Sigmoid colon (tissue), 4 donors: ENCODE results near the gene VIPR2.

ENCODE experiments used
- CTCF ChIP-seq, 4 experiments: fragments of 450-650 bp in 3 of 4; fragments of 200-600 bp in 1 of 4; IDR thresholded peaks; one replicate each; pipeline ENCODE4 v1.5.1; 2016 to 2019; ENCODE audit warnings: antibody characterized with exemption in 4 of 4, mild to moderate bottlenecking in 3 of 4, moderate library complexity in 2 of 4
- EP300 ChIP-seq, 4 donors: sonication (generic); formaldehyde crosslinking; IDR thresholded peaks; one replicate each; pipeline ENCODE4 v1.6.1; 2017; ENCODE audit warnings: antibody characterized with exemption in 4 of 4
- POLR2A ChIP-seq, 2 donors: fragments of 450-650 bp; IDR thresholded peaks; one replicate each; pipeline ENCODE4 v1.6.1; 2016; ENCODE audit warnings: antibody characterized with exemption in 2 of 2, mild to moderate bottlenecking in 2 of 2, moderate library complexity in 2 of 2
- POLR2AphosphoS5 ChIP-seq, 4 donors: sonication (generic); formaldehyde crosslinking; IDR thresholded peaks; one replicate each; pipeline ENCODE4 v1.6.1; 2017; ENCODE audit warnings: antibody characterized with exemption in 4 of 4

GRCh38 chr7:159105832-159106811 is 38.5 kb downstream of the VIPR2 start:
- TF ChIP-seq CTCF (IDR thresholded peaks at IDR 0.05) (no peak), POLR2AphosphoS5 (IDR thresholded peaks at IDR 0.05) (no peak), POLR2A (IDR thresholded peaks at IDR 0.05) (no peak), EP300 (IDR thresholded peaks at IDR 0.05) (no peak)
